Fibroblast of lung (primary cell): Measurements from ENCODE around the gene RPLP2. TPM values are rescaled to one million over a fixed set of nuclear protein-coding genes. Genes with fewer than 3 reads are reported as not detected.

Experiments used
- DNase-seq, 2 donors: peaks; one replicate each; pipeline versions ENCODE4 v3.0.0 to v3.0.0-alpha.2; 2010; ENCODE audit warnings: low read depth in 2 of 2
- H2AFZ ChIP-seq: 2 replicates; pipeline ENCODE4 v1.5.1; 2012; ENCODE audit warnings: low read length, control low read depth, inconsistent platforms
- H3K27ac ChIP-seq: 2 replicates; pipeline ENCODE4 v1.5.1; 2011; ENCODE audit warnings: low read length, control low read depth; ENCODE audit not compliant: insufficient read depth
- H3K27me3 ChIP-seq: 2 replicates; pipeline ENCODE4 v1.5.1; 2011; ENCODE audit warnings: mild to moderate bottlenecking, low read length; ENCODE audit not compliant: control insufficient read depth, insufficient read depth
- H3K36me3 ChIP-seq: 2 replicates; pipeline ENCODE4 v1.5.1; 2011; ENCODE audit warnings: low read length; ENCODE audit not compliant: control insufficient read depth, insufficient read depth
- H3K4me1 ChIP-seq: 2 replicates; pipeline ENCODE4 v1.5.1; 2011; ENCODE audit warnings: low read length; ENCODE audit not compliant: control insufficient read depth, insufficient read depth; ENCODE audit errors: extremely low read depth
- H3K4me2 ChIP-seq: 2 replicates; pipeline ENCODE4 v1.5.1; 2011; ENCODE audit warnings: low read length, control low read depth; ENCODE audit not compliant: insufficient read depth; ENCODE audit errors: extremely low read depth
- H3K4me3 ChIP-seq, 4 experiments: fragments of 200-600 bp in 1 of 4; sonication (generic) in 1 of 4; replicated peaks in 1 of 4; 2 replicates each; pipeline ENCODE4 v1.5.1; 2011 to 2016; ENCODE audit warnings: low read length in 4 of 4, low read depth in 3 of 4, mild to moderate bottlenecking in 3 of 4, control low read depth in 2 of 4, inconsistent platforms in 1 of 4, mixed read lengths in 1 of 4; ENCODE audit not compliant: insufficient read depth in 1 of 4; ENCODE audit errors: control extremely low read depth in 1 of 4
- H3K79me2 ChIP-seq: 2 replicates; pipeline ENCODE4 v1.5.1; 2012; ENCODE audit warnings: mild to moderate bottlenecking, low read length, inconsistent platforms; ENCODE audit not compliant: control insufficient read depth, insufficient read depth
- H3K9ac ChIP-seq: 2 replicates; pipeline ENCODE4 v1.5.1; 2011; ENCODE audit warnings: mild to moderate bottlenecking, low read length, control low read depth; ENCODE audit not compliant: insufficient read depth
- H3K9me3 ChIP-seq: 2 replicates; pipeline ENCODE4 v1.5.1; 2012; ENCODE audit warnings: low read depth, low read length; ENCODE audit not compliant: control insufficient read depth, insufficient read depth
- H4K20me1 ChIP-seq: 2 replicates; pipeline ENCODE4 v1.5.1; 2011; ENCODE audit warnings: low read length; ENCODE audit not compliant: control insufficient read depth, insufficient read depth; ENCODE audit errors: extremely low read depth
- CTCF ChIP-seq, 2 donors: IDR thresholded peaks in 1 of 2; conservative IDR thresholded peaks in 1 of 2; 1 replicate in 1 of 2; 2 replicates in 1 of 2; pipeline ENCODE4 v1.5.1; 2011 to 2012; ENCODE audit warnings: low read length in 2 of 2, control low read depth in 1 of 2, inconsistent platforms in 1 of 2, low read depth in 1 of 2, mild to moderate bottlenecking in 1 of 2
- EZH2 ChIP-seq: IDR thresholded peaks from 2 replicates; pipeline ENCODE4 v1.5.1; 2012; ENCODE audit warnings: low read length, control low read depth, mild to moderate bottlenecking; ENCODE audit errors: missing control alignments
- polyA plus RNA-seq, 2 donors: library from polyadenylated mRNA; depleted of rRNA in 1 of 2; stranded (reverse) in 1 of 2; unstranded in 1 of 2; fragments of >200 nt; gene quantifications; 2 replicates each; pipeline ENCODE4 v1.2.1, GENCODE V29; 2011 to 2012; ENCODE audit warnings: missing spikeins in 1 of 2
- total RNA-seq: library from RNA; depleted of rRNA; stranded (reverse); fragments of >200 nt; gene quantifications from 2 replicates; pipeline ENCODE4 v1.2.1, GENCODE V29; 2014

RPLP2 gene
- total and polyA plus RNA-seq, 2 donors (not counting 1 experiment from before 2014, with no cell fraction given) = 294 to 741 TPM

GRCh38 chr11:793556-793955, 16.2 kb upstream of the RPLP2 start:
- no peak for TF ChIP-seq EZH2
- TF ChIP-seq CTCF (conservative IDR thresholded peaks at IDR 0.05 in 1 of 2, IDR thresholded peaks at IDR 0.05 in 1 of 2; ENCODE audit: low read depth in 1 of 2, low read length in 2 of 2) = no peak

GRCh38 chr11:794013-794765, 15.6 kb upstream of the RPLP2 start:
- Histone ChIP-seq H4K20me1 (no peaks in the 10 kb centered on the region), H3K4me1 (peaks cover 7% of the 10 kb centered on the region), H3K36me3 (peaks cover 13% of the 10 kb centered on the region), H3K79me2 (peaks cover 17% of the 10 kb centered on the region), H3K9ac (no peak overlapping the region), H3K27me3 (no peaks in the 10 kb centered on the region), H2AFZ (no peak overlapping the region), H3K4me2 (peak overlapping the region; percentile 64), H3K27ac (no peak overlapping the region), H3K4me3 (no peak overlapping the region), H3K9me3 (no peaks in the 10 kb centered on the region)
- DNase-seq = no peak
- TF ChIP-seq CTCF (conservative IDR thresholded peaks at IDR 0.05 in 1 of 2, IDR thresholded peaks at IDR 0.05 in 1 of 2; ENCODE audit: low read depth in 1 of 2, low read length in 2 of 2) = no peak
- no peak for TF ChIP-seq EZH2

More at GRCh38 chr11:793556-793955, 16.2 kb upstream of the RPLP2 start:
- DNase-seq = no peak
- peaks cover 13% of the 10 kb centered on the region for H3K36me3 ChIP-seq
- H2AFZ ChIP-seq = no peak overlapping the region
- H3K27me3 ChIP-seq = no peaks in the 10 kb centered on the region
- peaks cover 7% of the 10 kb centered on the region for H3K4me1 ChIP-seq
- no peak overlapping the region for H3K4me2 ChIP-seq
- H3K9ac ChIP-seq = no peak overlapping the region
- no peaks in the 10 kb centered on the region for H4K20me1 ChIP-seq
- peaks cover 17% of the 10 kb centered on the region for H3K79me2 ChIP-seq
- H3K27ac ChIP-seq = no peak overlapping the region
- H3K9me3 ChIP-seq = no peaks in the 10 kb centered on the region
- no peak overlapping the region for H3K4me3 ChIP-seq

- Histone ChIP-seq H3K36me3 (peaks cover 14% of the 10 kb centered on the region), H3K4me3 (peak overlapping the region; percentile 56 to 80 (median 74)), H2AFZ (no peak overlapping the region), H3K27ac (peak overlapping the region; percentile 88), H4K20me1 (no peaks in the 10 kb centered on the region), H3K9ac (peak overlapping the region; percentile 37), H3K27me3 (no peaks in the 10 kb centered on the region), H3K4me1 (peaks cover 7% of the 10 kb centered on the region), H3K9me3 (no peaks in the 10 kb centered on the region), H3K79me2 (peaks cover 17% of the 10 kb centered on the region), H3K4me2 (peak overlapping the region; percentile 88)
- TF ChIP-seq CTCF (conservative IDR thresholded peaks at IDR 0.05 in 1 of 2, IDR thresholded peaks at IDR 0.05 in 1 of 2; ENCODE audit: low read depth in 1 of 2, low read length in 2 of 2) (no peak), EZH2 (no peak)
- no peak for DNase-seq
Measured at GRCh38 chr11:794766-795633, 14.8 kb upstream of the RPLP2 start.
